ENCODE data around the gene TMOD3. TPM values are rescaled to one million over a fixed set of nuclear protein-coding genes. Genes with fewer than 3 reads are reported as not detected.

The TMOD3 gene
- total and polyA plus RNA-seq, 4 donors = 7.2 to 23.9 (median 14.1) TPM

DNA sequence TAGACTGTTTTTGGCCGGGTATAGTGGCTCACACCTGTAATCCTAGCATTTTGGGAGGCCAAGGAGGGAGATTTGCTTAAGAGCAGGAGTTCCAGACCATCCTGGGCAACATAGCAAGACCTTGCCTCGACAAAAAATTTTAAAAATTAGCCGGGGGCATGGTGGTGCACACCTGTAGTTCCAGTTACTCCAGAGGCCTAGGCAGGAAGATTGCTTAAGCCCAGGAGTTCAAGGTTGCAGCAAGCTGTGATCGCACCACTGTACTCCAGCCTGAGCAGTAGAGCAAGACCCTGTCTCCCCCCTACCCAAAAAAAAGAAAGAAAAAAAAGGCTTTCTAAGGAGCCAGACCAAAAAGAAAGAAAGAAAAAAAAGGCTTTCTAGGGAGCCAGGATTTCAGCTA, 36.7 kb downstream of the TMOD3 start:
- Histone ChIP-seq H3K36me3 (ENCODE audit: control insufficient read depth in 4 of 4, insufficient read depth in 3 of 4, low read depth in 1 of 4, low read length in 3 of 4) (peaks cover 3 to 16% (median 14%) of the 10 kb centered on the region in 4 donors), H3K4me1 (ENCODE audit: control insufficient read depth in 4 of 4, insufficient read depth in 4 of 4, low read length in 3 of 4) (peaks cover 0 to 7% (median 6%) of the 10 kb centered on the region in 4 donors), H3K9me3 (ENCODE audit: control insufficient read depth in 4 of 4, low read length in 3 of 4) (no peaks in the 10 kb centered on the region), H3K27me3 (ENCODE audit: control insufficient read depth in 4 of 4, insufficient read depth in 4 of 4, low read length in 3 of 4) (no peaks in the 10 kb centered on the region), H3K27ac (ENCODE audit: low read depth in 1 of 2, low read length in 2 of 2) (no peak overlapping the region), H3K4me3 (ENCODE audit: low read depth in 1 of 3, low read length in 3 of 3) (no peak overlapping the region), H3K9ac (ENCODE audit: low read depth in 1 of 2, low read length in 2 of 2) (no peak overlapping the region)
- DNase-seq (ENCODE audit: low spot score) = no peak
- 91% methylated on average over 4 of the region's 4 CpGs for WGBS
- TF ChIP-seq GABPA (IDR thresholded peaks at IDR 0.05 in 1 of 2, conservative IDR thresholded peaks at IDR 0.05 in 1 of 2) = no peak
- no peak for TF ChIP-seq FOXA1 (IDR thresholded peaks at IDR 0.05)
- TF ChIP-seq RXRA (IDR thresholded peaks at IDR 0.05) = no peak
- TF ChIP-seq REST (IDR thresholded peaks at IDR 0.05) = no peak
- TF ChIP-seq SP1 (IDR thresholded peaks at IDR 0.05) = no peak
- TF ChIP-seq JUND (IDR thresholded peaks at IDR 0.05) = no peak
- TF ChIP-seq TAF1 (conservative IDR thresholded peaks at IDR 0.05) = no peak
- no peak for TF ChIP-seq EGR1 (IDR thresholded peaks at IDR 0.05; ENCODE audit: low read depth in 2 of 2)
- no peak for TF ChIP-seq RAD21 (IDR thresholded peaks at IDR 0.05)
- no peak for TF ChIP-seq MAX (IDR thresholded peaks at IDR 0.05)
- TF ChIP-seq YY1 (IDR thresholded peaks at IDR 0.05) = no peak
- TF ChIP-seq, protein P1, sequence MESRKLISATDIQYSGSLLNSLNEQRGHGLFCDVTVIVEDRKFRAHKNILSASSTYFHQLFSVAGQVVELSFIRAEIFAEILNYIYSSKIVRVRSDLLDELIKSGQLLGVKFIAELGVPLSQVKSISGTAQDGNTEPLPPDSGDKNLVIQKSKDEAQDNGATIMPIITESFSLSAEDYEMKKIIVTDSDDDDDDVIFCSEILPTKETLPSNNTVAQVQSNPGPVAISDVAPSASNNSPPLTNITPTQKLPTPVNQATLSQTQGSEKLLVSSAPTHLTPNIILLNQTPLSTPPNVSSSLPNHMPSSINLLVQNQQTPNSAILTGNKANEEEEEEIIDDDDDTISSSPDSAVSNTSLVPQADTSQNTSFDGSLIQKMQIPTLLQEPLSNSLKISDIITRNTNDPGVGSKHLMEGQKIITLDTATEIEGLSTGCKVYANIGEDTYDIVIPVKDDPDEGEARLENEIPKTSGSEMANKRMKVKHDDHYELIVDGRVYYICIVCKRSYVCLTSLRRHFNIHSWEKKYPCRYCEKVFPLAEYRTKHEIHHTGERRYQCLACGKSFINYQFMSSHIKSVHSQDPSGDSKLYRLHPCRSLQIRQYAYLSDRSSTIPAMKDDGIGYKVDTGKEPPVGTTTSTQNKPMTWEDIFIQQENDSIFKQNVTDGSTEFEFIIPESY (IDR thresholded peaks at IDR 0.05) = no peak
- TF ChIP-seq HNF4A (conservative IDR thresholded peaks at IDR 0.05) = no peak
- no peak for TF ChIP-seq CTCF (IDR thresholded peaks at IDR 0.05; ENCODE audit: low read depth, low read length, missing input control)
- TF ChIP-seq ATF3 (IDR thresholded peaks at IDR 0.05) = no peak
- no peak for TF ChIP-seq FOXA2 (IDR thresholded peaks at IDR 0.05)
- no peak for TF ChIP-seq NR2F2 (IDR thresholded peaks at IDR 0.05)
- no peak for TF ChIP-seq HNF4G (IDR thresholded peaks at IDR 0.05)

All from liver (tissue), 9 donors.